GM21515 (cell line): ENCODE measurements around the gene MTUS2.
"Not testable (repeated sequence)": the region's sequence is repeated elsewhere in the genome, so short reads cannot be mapped to it uniquely, and the experiment has no call there.

Experiments
- ATAC-seq: cut with Tn5 transposase; IDR thresholded peaks from one replicate; pipeline ENCODE4 v1.9.1; 2021; ENCODE audit not compliant: unreplicated experiment

The MTUS2 gene

GRCh38 chr13:29294821-29295220 is 474.7 kb downstream of the MTUS2 start:
- no peak for ATAC-seq

- no peak for ATAC-seq
Observed at GRCh38 chr13:29301027-29301426, 480.9 kb downstream of the MTUS2 start.

GRCh38 chr13:29304148-29304547 is 484.0 kb downstream of the MTUS2 start:
- ATAC-seq = no peak

DNA sequence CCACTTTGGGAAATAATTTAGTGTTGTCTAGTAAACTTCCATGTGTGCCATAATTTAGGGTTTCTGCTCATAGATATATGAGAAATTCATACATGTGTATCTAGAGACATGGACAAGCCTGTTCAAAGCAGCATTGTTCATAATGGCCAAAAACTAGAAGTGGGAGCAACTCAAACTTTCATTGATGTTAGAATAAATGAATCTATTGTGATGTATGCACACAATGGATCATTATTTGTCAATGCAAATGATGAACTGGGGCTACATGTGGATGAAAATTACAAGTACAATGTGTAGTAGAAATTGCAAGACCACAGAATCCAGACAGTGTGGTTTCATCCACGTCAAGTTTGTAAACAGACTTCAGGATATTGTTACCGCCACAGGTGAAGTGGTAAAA is 490.7 kb downstream of the MTUS2 start:
- no peak for ATAC-seq

- ATAC-seq = no peak
Observed at GRCh38 chr13:29315847-29316246, 495.7 kb downstream of the MTUS2 start.

DNA sequence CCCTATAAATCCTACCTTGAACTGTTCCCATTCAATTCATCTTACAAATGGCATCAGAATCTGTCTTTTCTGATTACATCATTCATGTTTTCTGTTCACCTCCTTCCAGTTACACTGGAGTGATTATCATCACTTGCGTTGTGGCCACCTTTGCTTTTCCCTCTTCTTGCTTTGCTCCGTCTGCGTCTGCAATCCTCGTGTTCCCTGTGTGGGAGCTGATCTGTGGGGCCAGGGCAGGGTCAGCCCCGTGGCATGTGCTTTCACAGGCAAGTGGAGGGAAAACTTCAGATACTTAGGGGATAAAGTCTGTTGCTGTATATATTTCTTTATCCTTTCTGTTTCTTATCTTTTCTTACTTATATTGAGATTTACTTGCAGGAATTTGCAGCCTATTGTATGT is 497.7 kb downstream of the MTUS2 start:
- ATAC-seq = no peak

GRCh38 chr13:29318741-29319140 is 498.6 kb downstream of the MTUS2 start:
- no peak for ATAC-seq

DNA sequence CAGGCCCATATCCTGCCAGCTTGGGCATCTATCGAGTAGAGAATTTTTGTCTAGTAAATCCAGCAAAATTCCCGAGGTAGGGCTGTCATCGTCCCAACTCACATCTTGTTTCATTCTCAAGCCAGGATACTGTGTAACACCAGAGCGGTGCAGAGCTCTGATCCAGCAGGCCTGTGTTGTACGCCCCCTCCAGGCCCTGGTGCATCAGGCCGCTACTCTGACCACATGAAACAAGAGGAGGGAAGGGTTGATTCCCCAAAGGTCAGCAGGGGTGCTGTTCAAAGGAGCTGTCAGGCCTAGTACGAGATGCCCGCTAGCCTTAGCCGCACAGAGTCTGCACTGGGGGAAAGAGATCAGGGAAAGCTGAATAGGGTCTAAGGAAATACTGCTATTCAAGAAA is 499.3 kb downstream of the MTUS2 start:
- ATAC-seq = no peak

DNA sequence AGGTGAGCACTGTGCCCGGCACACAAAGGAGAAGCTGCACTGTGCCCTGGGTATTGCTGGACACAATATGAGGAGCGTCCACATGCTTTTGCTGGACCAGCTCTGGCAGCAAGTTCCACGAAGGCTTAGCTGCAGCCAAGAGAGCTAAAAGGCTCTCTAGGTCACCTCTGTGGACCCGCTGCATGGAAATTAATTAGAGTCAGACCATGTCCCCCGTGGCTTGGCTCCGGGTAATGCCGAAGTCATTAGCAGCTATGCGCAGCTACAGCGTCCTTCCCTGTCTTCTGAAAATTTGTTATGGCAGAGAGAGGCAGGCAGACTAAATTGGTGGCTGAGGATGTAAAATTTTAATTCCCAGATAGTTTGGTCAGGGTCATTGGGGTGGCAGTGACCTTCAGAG is 503.8 kb downstream of the MTUS2 start:
- no peak for ATAC-seq

GRCh38 chr13:29324601-29325000 is 504.5 kb downstream of the MTUS2 start:
- no peak for ATAC-seq

DNA sequence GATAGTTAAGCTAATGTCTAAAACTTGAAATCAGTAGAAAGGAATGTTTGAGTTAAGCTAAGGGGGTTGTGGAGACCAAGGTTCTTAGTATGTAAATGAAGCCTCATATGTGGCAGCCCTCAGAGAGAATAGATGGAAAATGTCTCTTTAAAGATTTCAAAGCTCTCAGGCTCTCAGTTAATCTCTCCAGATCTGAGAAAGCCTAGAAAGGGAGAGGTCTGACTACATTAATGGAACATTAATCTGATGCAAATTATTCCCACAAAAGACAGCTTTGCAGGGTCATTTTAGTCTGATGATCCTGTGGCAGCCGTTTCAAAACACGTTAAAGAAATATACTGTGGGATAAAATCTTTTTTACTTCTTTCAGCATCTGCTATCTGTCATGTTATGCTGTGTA is 508.4 kb downstream of the MTUS2 start:
- no peak for ATAC-seq

GRCh38 chr13:29336356-29336755 is 516.2 kb downstream of the MTUS2 start:
- no peak for ATAC-seq

- ATAC-seq = no peak
Observed at GRCh38 chr13:29339386-29340272, 519.5 kb downstream of the MTUS2 start.

DNA sequence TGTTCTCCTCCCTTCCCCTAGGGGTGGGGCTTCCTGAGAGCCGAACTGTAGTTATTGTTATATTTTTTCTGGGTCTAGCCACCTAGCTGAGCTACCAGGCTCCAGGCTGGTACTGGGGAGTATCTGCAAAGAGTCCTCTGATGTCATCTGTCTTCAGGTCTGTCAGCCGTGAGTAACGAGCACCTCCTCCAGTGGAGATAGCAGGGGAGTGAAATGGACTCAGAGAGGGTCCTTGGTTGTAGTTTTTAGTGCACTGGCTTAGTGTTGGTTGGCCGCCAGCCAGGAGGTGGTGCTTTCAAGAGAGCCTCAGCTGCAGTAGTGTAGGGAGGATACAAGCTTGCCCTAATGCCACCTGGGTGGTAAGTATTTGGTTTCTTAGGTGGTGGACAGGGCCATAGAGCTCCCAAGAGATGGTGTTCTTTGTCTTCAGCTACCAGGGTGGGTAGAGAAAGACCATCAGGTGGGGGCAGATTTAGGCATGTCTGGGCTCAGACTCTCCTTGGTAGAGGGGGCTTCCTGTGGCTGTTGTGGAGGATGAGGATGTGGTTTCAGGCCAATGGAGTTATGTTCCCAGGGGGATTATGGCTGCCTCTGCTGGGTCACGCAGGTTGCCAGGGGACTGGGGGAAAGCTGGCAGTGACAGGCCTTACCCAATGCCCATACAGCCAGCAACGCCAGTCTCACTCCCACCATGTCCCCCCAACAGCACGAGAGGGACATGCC is 525.9 kb downstream of the MTUS2 start:
- ATAC-seq = not testable (repeated sequence)

DNA sequence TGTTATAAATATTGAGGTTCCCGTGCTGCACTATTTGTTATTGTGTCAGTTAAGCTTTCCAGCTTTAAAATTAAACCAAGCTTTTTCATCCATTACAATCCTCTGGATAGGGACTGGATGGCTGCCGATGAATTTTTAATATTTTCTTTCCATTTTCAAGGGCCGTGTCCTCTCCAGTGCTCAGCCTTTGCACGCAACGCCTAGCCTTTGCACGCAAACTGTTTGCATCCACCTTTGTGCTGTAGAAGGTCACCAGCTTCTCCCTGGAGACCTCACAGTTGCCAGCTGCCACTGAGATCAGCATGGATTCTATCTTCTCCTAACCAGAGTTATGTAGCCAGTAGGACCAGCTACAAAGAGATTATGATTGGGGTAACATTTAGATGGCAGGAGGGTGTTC is 534.9 kb downstream of the MTUS2 start:
- ATAC-seq = no peak

DNA sequence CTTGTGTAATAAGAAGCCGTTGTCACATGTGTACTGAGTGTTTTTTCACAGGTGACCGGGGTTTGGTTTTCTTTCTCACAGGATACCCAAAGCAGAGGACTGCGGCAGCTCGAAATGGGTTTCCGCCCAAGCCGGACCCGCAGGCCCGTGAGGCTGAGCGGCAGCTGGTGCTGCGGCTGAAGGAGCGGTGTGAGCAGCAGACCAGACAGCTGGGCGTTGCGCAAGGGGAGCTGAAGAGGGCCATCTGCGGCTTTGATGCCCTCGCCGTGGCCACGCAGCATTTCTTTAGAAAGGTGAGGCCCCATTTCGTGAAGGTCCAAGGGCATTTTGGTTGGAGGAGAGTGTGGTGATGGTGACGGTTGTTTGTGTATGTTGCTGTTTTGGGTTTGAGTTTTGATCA is 539.0 kb downstream of the MTUS2 start:
- ATAC-seq = no peak

GRCh38 chr13:29361716-29362115 is 541.6 kb downstream of the MTUS2 start:
- no peak for ATAC-seq

- ATAC-seq = peak; percentile 94
Observed at GRCh38 chr13:29362849-29363604, 542.9 kb downstream of the MTUS2 start.

DNA sequence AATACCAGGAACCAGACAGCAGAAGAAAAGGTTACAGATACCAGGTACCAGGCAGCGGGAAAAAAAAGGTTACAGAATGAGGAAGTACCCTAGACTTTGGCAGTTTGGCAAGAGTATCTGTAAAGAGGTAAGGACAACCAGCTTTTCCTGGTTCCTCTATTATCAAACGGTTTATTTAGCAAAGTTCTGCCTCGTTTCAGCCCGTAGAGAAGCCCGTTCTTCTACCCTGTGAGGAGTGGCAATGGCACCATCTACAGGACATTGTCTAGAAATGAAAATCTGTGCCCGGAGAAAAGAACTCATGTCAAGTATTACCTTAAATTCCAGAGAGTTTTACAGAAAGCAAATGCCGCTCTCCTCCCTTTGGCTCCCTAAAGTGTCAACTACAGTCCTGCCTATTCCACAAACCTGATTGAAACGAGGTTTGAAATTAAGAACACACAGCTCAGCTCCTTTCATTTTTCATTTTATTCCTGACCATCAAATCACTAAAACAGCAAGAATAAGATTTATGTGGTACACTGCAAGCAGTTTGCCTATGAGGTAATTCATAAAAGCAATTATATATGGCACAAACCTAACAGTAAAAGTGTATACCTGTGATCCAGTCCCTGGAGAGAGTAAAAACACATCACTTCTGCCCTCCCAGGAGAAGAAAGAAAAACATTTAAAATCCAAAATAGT is 549.1 kb downstream of the MTUS2 start:
- no peak for ATAC-seq

- ATAC-seq = no peak
Observed at GRCh38 chr13:29379281-29379680, 559.1 kb downstream of the MTUS2 start.

- ATAC-seq = no peak
Observed at GRCh38 chr13:29379865-29380264, 559.7 kb downstream of the MTUS2 start.
